GM23248 (cell line): Measurements from ENCODE around the gene COL27A1. TPM values are rescaled to one million over a fixed set of nuclear protein-coding genes. Genes with fewer than 3 reads are reported as not detected.
A peak's percentile ranks its signal among the peaks of the same experiment; 100 is the strongest.

Experiments
- DNase-seq: peaks from one replicate; pipeline ENCODE4 v3.0.0-alpha.2; 2015
- H2AFZ ChIP-seq: fragments of 200-600 bp; sonication (generic); 2 replicates; pipeline ENCODE4 v1.6.1; 2016; ENCODE audit warnings: antibody characterized with exemption
- H3F3A ChIP-seq: fragments of 200-600 bp; sonication (generic); 2 replicates; pipeline ENCODE4 v1.6.1; 2016; ENCODE audit warnings: mild to moderate bottlenecking, antibody characterized with exemption, mixed run types; ENCODE audit not compliant: insufficient read depth
- H3K27ac ChIP-seq: fragments of 200-600 bp; sonication (generic); 2 replicates; pipeline ENCODE4 v1.5.1; 2016; ENCODE audit warnings: mild to moderate bottlenecking
- H3K27me3 ChIP-seq: fragments of 200-600 bp; sonication (generic); replicated peaks from 2 replicates; pipeline ENCODE4 v1.6.1; 2016; ENCODE audit warnings: mild to moderate bottlenecking; ENCODE audit not compliant: insufficient read depth
- H3K36me3 ChIP-seq: fragments of 200-600 bp; sonication (generic); 2 replicates; pipeline ENCODE4 v1.6.1; 2016; ENCODE audit warnings: low read depth, mild to moderate bottlenecking
- H3K4me1 ChIP-seq: fragments of 200-600 bp; sonication (generic); 2 replicates; pipeline ENCODE4 v1.6.1; 2016; ENCODE audit warnings: mild to moderate bottlenecking; ENCODE audit not compliant: insufficient read depth
- H3K4me2 ChIP-seq: fragments of 200-600 bp; sonication (generic); one replicate; pipeline ENCODE4 v1.6.1; 2016; ENCODE audit warnings: mild to moderate bottlenecking; ENCODE audit not compliant: unreplicated experiment
- H3K4me3 ChIP-seq: fragments of 200-600 bp; sonication (generic); 2 replicates; pipeline ENCODE4 v1.5.1; 2016; ENCODE audit warnings: mild to moderate bottlenecking
- H3K79me2 ChIP-seq: fragments of 200-600 bp; sonication (generic); 2 replicates; pipeline ENCODE4 v1.6.1; 2016; ENCODE audit warnings: mild to moderate bottlenecking; ENCODE audit not compliant: insufficient read depth
- H3K9ac ChIP-seq: fragments of 200-600 bp; sonication (generic); 2 replicates; pipeline ENCODE4 v1.6.1; 2016; ENCODE audit warnings: mild to moderate bottlenecking
- H3K9me2 ChIP-seq: fragments of 200-600 bp; sonication (generic); 2 replicates; pipeline ENCODE4 v1.6.1; 2016; ENCODE audit warnings: mixed run types, mild to moderate bottlenecking, moderate library complexity; ENCODE audit not compliant: insufficient read depth
- H3K9me3 ChIP-seq: fragments of 200-600 bp; sonication (generic); one replicate; pipeline ENCODE4 v1.6.1; 2017; ENCODE audit warnings: low read depth
- H4K20me1 ChIP-seq: fragments of 200-600 bp; sonication (generic); 2 replicates; pipeline ENCODE4 v1.6.0; 2016; ENCODE audit not compliant: insufficient read depth
- EZH2 ChIP-seq: fragments of 200-600 bp; sonication (generic); IDR thresholded peaks from 2 replicates; pipeline ENCODE4 v1.6.1; 2018; ENCODE audit warnings: antibody characterized with exemption, mild to moderate bottlenecking; ENCODE audit not compliant: insufficient read depth, poor library complexity, severe bottlenecking
- EZH2phosphoT487 ChIP-seq: fragments of 200-600 bp; sonication (generic); IDR thresholded peaks from 2 replicates; pipeline ENCODE4 v1.6.1; 2018; ENCODE audit warnings: antibody characterized with exemption, moderate library complexity, mild to moderate bottlenecking, low read depth; ENCODE audit not compliant: insufficient read depth
- WGBS, 2 experiments: methylation state at CpG; one replicate each; pipeline ENCODE4 v1.1.6; 2015 to 2017; ENCODE audit warnings: low lambda C conversion rate in 2 of 2, low coverage in 1 of 2; ENCODE audit errors: missing lambda C conversion rate in 2 of 2; 5-methylcytosine and 5-hydroxymethylcytosine counted together
- in situ Hi-C: fragments of 300-500 bp; cut with MboI; formaldehyde crosslinking; loops from 2 replicates; pipeline ENCODE4 v1.15.0; 2020
- polyA plus RNA-seq: library from polyadenylated mRNA; unstranded; fragments of >200 nt; fragmentation: Nextera tagmentation; extraction: Ambion mirVana; gene quantifications from 2 replicates; pipeline ENCODE4 v1.2.1, GENCODE V29; 2016
- total RNA-seq: library from RNA; depleted of rRNA; stranded (reverse); fragments of >200 nt; shearing (Covaris generic); gene quantifications from 2 replicates; pipeline ENCODE4 v1.2.3, GENCODE V29; 2014

COL27A1 gene
- total and polyA plus RNA-seq, 2 experiments from 2014 or later: 1.6 to 2.3 TPM

DNA sequence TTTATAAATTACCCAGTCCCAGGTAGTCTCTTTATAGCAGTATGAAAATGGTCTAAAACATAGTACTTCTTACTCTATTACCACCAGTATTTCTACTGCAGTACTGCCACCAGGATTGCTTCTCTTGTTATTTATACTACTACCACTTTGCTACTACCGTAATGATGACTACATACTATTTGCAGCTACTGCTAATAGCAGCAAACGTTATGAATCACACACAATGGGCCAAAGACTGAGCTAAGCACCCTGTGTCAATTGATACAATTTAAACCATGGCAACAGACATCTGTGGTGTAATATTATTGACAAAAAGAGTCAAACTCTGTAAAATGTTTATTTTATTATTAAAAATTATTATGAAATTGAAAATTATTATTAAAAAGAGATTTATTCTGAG, 41.0 kb upstream of the COL27A1 start:
- Histone ChIP-seq H3K4me2 (no peak overlapping the region), H3K36me3 (no peaks in the 10 kb centered on the region), H3K4me1 (peaks cover 27% of the 10 kb centered on the region), H4K20me1 (no peaks in the 10 kb centered on the region), H2AFZ (no peak overlapping the region), H3F3A (peaks cover 16% of the 10 kb centered on the region; the same call in 1 of the 2 replicates), H3K9me2 (no peaks in the 10 kb centered on the region), H3K79me2 (no peaks in the 10 kb centered on the region), H3K27me3 (peaks cover 9% of the 10 kb centered on the region; the same call in 1 of the 2 replicates), H3K9me3 (no peaks in the 10 kb centered on the region), H3K9ac (no peak overlapping the region), H3K4me3 (no peak overlapping the region), H3K27ac (no peak overlapping the region)
- TF ChIP-seq EZH2 (no peak), EZH2phosphoT487 (no peak)
- 7 to 13% methylated on average over 2 of the region's 2 CpGs for WGBS, 2 experiments
- in situ Hi-C loops: no loop called here
- peak; percentile 71 for DNase-seq

DNA sequence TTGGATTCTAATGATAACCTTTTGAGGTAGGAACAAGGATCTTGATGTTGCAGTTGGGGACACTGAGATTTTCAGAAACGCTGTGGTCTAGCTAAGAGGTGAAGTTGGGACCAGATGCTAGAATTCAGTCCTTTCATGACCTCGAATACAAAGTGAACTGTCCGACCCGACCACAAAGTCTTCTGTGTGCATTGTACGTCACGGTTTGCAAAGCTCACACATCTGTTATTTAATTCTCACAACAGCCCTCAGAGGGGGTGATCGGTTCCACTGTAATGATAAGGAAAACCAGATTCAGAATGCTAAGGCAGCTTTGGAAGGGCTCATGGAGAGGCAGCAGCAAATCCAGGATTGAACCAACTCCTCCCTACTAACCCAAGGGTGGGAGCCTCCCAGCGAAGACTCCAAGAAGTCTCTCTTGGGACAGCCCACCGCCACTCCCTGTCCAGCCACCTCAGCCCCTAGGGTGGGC, 39.6 kb upstream of the COL27A1 start:
- in situ Hi-C loops: no loop called here
- Histone ChIP-seq H3K79me2 (no peaks in the 10 kb centered on the region), H3K27ac (no peak overlapping the region), H3K4me3 (no peak overlapping the region), H3K4me1 (peaks cover 16% of the 10 kb centered on the region), H3F3A (peaks cover 3% of the 10 kb centered on the region; the same call in 1 of the 2 replicates), H3K4me2 (no peak overlapping the region), H3K9me3 (no peaks in the 10 kb centered on the region), H3K9me2 (no peaks in the 10 kb centered on the region), H2AFZ (no peak overlapping the region), H3K36me3 (no peaks in the 10 kb centered on the region), H3K9ac (no peak overlapping the region), H3K27me3 (peaks cover 9% of the 10 kb centered on the region), H4K20me1 (no peaks in the 10 kb centered on the region)
- WGBS, 2 experiments: 64 to 66% methylated on average over 9 of the region's 9 CpGs
- TF ChIP-seq EZH2: no peak
- no peak for TF ChIP-seq EZH2phosphoT487
- no peak for DNase-seq

DNA sequence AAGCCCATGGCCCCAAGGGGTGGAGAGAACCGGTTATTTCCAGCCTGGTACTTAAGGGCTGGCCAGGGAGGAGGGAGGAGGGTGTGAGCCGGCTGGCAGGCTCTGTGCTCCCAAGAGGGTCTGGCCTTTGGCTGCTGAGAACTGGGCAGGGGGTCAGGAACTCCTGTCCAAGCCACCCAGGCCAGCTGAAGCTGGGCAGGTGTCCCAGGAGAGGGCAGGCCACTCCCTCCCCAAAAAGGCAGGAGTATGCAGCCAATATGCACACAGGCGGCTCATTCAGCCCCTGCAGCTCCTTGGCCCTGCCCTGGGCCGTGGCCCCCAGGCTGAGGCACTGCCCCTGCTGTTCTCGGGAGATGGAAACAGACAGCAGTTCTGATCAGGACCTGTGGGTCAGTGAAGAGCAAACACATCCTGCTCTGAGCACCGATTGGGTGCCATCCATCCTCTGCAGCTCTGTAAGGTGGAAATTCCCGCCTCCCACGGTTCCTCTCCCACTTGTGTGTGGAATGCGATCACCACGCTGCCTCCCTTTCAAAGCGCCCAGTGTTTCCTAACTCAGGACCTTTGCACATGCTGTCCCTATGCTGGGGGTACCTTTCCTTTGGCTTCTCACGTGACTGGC, 39.1 kb upstream of the COL27A1 start:
- no peak for DNase-seq
- Histone ChIP-seq H3K79me2 (no peaks in the 10 kb centered on the region), H3K27ac (no peak overlapping the region), H3K9me2 (no peaks in the 10 kb centered on the region), H3K27me3 (peaks cover 9% of the 10 kb centered on the region), H2AFZ (no peak overlapping the region), H4K20me1 (no peaks in the 10 kb centered on the region), H3K9me3 (no peaks in the 10 kb centered on the region), H3K4me1 (peaks cover 15% of the 10 kb centered on the region; the same call in 1 of the 2 replicates), H3K4me3 (no peak overlapping the region), H3F3A (no peaks in the 10 kb centered on the region), H3K4me2 (no peak overlapping the region), H3K36me3 (no peaks in the 10 kb centered on the region), H3K9ac (no peak overlapping the region)
- no peak for TF ChIP-seq EZH2phosphoT487
- TF ChIP-seq EZH2: no peak
- 64 to 67% methylated on average over 12 of the region's 12 CpGs for WGBS, 2 experiments
- in situ Hi-C loops: no loop called here

DNA sequence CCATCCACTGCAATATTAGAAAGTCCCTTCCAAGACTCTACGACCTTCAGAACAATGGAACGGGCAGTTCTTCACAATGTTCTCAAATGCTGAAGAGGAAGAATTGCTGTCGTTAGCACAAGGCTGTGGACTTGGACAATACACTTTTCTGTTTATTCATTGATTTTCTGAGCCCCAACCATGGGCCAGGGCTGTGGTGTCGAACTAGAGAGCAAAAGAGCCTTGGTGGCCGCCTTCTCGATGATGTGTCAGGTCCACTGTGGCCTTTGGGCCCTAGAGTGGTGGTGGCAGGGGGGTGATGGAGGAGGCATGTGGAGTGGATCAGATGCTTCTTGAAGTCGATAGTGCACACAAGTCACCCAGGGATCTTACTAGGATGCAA, 37.7 kb upstream of the COL27A1 start:
- no peak for TF ChIP-seq EZH2
- no peak for TF ChIP-seq EZH2phosphoT487
- in situ Hi-C loops: no loop called here
- 0 out of 2 replicates have a peak, but pooled peaks cover 9% of the 10 kb centered on the region for H3K4me1 ChIP-seq
- no peaks in the 10 kb centered on the region for H3F3A ChIP-seq
- no peak overlapping the region for H3K4me3 ChIP-seq
- H3K9me3 ChIP-seq: no peaks in the 10 kb centered on the region
- 85 to 88% methylated on average over 7 of the region's 7 CpGs for WGBS, 2 experiments
- no peaks in the 10 kb centered on the region for H3K9me2 ChIP-seq
- H2AFZ ChIP-seq: no peak overlapping the region
- H3K27me3 ChIP-seq: peaks cover 13% of the 10 kb centered on the region
- no peak overlapping the region for H3K27ac ChIP-seq
- no peaks in the 10 kb centered on the region for H3K79me2 ChIP-seq
- no peak overlapping the region for H3K9ac ChIP-seq
- no peaks in the 10 kb centered on the region for H4K20me1 ChIP-seq
- no peaks in the 10 kb centered on the region for H3K36me3 ChIP-seq
- DNase-seq: no peak
- H3K4me2 ChIP-seq: no peak overlapping the region
